ENCODE measurements around the gene RPGR. TPM values are rescaled to one million over a fixed set of nuclear protein-coding genes. Genes with fewer than 3 reads are reported as not detected.

RPGR gene
- total RNA-seq, 2 donors from 2014 or later = 12.1 to 12.9 TPM

DNA sequence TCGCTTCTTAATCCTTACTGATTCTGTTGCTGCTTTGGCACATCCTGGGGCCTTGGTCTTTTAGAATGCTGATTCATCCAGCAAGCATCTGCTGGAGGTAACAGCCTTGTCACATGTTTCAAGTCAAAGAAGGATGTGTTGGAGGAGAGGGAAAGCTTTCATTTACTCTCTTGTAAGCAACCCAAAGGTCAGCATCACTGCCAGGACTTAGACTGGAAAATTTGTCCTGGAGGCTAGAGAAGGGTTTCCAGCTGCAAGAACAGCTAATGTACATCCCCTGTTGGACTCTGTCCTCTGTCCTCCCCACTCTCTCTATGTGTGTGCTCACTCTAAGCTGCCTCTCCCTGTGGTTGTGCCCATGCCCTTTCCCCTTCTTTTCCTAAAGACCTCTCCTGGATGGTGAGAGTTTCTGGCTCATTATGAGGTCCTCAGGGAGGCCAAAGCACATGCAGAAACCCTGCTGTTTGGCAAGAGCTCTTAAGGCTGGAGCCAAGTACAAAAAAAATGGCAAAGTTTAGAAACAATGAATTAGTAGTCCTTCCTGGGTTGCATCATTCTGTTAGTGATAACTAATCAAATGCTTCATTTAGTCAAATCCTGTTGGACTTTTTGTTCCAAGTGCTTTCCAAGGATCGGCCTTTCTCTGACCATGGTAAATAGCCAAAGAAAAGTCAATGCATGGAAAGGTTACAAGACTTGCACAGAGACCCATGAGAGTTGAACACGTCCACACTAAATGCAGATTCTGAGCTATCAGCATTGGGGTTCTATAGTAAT is 93.2 kb downstream of the RPGR start:
- Histone ChIP-seq H3K27ac (no peak overlapping the region), H3K4me1 (replicated peaks) (no peaks in the 10 kb centered on the region), H3K9me3 (no peaks in the 10 kb centered on the region), H3K27me3 (replicated peaks; ENCODE audit: insufficient read depth) (no peaks in the 10 kb centered on the region), H3K36me3 (no peaks in the 10 kb centered on the region), H3K4me3 (no peak overlapping the region)
- intact Hi-C loops (cut with DNase I) = no loop called here
- DNase-seq (ENCODE audit: low spot score) = no peak
- no peak for TF ChIP-seq POLR2AphosphoS5 (IDR thresholded peaks at IDR 0.05)
- no peak for TF ChIP-seq POLR2A (IDR thresholded peaks at IDR 0.05)
- TF ChIP-seq, protein P1, sequence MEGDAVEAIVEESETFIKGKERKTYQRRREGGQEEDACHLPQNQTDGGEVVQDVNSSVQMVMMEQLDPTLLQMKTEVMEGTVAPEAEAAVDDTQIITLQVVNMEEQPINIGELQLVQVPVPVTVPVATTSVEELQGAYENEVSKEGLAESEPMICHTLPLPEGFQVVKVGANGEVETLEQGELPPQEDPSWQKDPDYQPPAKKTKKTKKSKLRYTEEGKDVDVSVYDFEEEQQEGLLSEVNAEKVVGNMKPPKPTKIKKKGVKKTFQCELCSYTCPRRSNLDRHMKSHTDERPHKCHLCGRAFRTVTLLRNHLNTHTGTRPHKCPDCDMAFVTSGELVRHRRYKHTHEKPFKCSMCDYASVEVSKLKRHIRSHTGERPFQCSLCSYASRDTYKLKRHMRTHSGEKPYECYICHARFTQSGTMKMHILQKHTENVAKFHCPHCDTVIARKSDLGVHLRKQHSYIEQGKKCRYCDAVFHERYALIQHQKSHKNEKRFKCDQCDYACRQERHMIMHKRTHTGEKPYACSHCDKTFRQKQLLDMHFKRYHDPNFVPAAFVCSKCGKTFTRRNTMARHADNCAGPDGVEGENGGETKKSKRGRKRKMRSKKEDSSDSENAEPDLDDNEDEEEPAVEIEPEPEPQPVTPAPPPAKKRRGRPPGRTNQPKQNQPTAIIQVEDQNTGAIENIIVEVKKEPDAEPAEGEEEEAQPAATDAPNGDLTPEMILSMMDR (IDR thresholded peaks at IDR 0.05) = no peak
- WGBS = 46% methylated on average over 3 of the region's 3 CpGs

DNA sequence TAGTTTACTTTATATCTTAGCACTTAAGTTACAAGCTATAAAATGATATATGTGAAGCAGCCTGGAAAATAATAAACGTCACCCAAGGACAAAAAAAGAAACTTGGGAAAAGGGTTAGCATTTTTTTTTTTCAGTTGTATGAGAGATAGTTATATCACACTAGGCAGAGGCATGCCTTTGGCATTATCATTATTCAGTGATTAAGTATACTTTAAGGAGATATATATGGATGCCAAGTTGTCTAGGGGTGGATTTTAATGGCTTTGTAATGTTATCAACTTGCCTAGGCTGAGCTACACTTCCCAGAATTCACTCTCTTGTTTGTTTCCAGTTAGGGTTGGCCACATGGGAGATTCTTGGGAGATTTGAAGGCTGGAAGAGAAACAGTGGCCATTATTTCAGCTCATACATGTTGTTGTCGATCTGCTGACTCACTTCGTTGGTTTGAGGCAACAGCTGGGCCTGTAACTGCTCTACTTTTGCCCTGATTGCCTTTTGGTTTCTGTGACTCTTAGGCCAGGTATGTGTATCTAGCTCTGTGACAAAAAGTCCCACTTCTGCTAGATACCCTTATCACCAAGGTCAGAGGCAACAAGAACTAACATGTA is 95.1 kb downstream of the RPGR start:
- no peaks in the 10 kb centered on the region for H3K36me3 ChIP-seq
- no peak overlapping the region for H3K4me3 ChIP-seq
- intact Hi-C loops (cut with DNase I) = no loop called here
- H3K27ac ChIP-seq = no peak overlapping the region
- no peaks in the 10 kb centered on the region for H3K9me3 ChIP-seq
- TF ChIP-seq POLR2AphosphoS5 (IDR thresholded peaks at IDR 0.05) (no peak), POLR2A (IDR thresholded peaks at IDR 0.05) (no peak)
- TF ChIP-seq, protein P1 (IDR thresholded peaks at IDR 0.05) = no peak
- no peaks in the 10 kb centered on the region for H3K27me3 ChIP-seq (replicated peaks; ENCODE audit: insufficient read depth)
- no peaks in the 10 kb centered on the region for H3K4me1 ChIP-seq (replicated peaks)
- 75% methylated on average over 3 of the region's 3 CpGs for WGBS
- DNase-seq (ENCODE audit: low spot score) = no peak

DNA sequence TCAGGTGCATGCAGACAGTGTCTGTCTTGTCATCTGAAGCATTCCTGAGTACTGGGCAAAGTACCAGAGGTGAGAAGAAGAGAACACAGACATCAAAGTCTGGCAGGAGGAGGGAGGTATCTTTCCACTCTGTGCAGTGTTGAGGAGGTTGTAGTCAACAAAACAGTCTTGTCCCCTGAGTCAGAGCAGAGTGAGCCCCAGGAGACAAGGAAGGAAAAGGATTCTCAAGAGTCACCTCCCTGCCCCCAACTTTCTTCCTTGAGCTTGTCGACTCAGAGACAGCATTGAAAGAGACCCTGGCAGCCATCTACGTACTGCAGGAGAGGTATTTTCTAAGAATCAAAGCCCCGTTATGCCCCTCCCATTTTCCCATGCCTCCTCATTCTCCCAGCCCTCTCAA is 102.2 kb downstream of the RPGR start:
- H3K36me3 ChIP-seq = no peaks in the 10 kb centered on the region
- no peaks in the 10 kb centered on the region for H3K4me1 ChIP-seq (replicated peaks)
- 5% methylated on average over 3 of the region's 3 CpGs for WGBS
- no peak overlapping the region for H3K4me3 ChIP-seq
- intact Hi-C loops (cut with DNase I) = no loop called here
- no peaks in the 10 kb centered on the region for H3K9me3 ChIP-seq
- DNase-seq (ENCODE audit: low spot score) = no peak
- no peak overlapping the region for H3K27ac ChIP-seq
- no peak for TF ChIP-seq POLR2A (IDR thresholded peaks at IDR 0.05)
- TF ChIP-seq, protein P1 (IDR thresholded peaks at IDR 0.05) = no peak
- TF ChIP-seq POLR2AphosphoS5 (IDR thresholded peaks at IDR 0.05) = no peak
- H3K27me3 ChIP-seq (replicated peaks; ENCODE audit: insufficient read depth) = no peaks in the 10 kb centered on the region

DNA sequence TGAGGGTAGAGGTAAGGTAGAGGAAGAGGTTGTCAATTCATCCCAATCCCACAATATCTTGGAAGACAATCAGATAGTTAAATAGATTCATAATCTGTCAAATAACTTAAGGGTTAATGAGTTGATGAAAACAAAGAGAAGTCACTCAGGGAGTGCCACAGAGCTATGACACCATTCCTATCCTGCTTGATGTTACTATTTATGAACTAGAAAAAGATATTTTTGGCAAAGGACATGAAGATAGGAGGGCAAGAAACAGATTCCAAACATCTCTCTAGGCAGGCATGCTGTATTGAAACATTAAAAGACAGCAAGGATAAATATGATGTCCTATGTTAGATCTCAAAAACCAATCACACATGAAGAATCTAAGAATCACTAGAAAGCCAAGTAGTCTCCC is 103.1 kb downstream of the RPGR start:
- no peaks in the 10 kb centered on the region for H3K27me3 ChIP-seq (replicated peaks; ENCODE audit: insufficient read depth)
- H3K4me3 ChIP-seq = no peak overlapping the region
- DNase-seq (ENCODE audit: low spot score) = no peak
- H3K36me3 ChIP-seq = no peaks in the 10 kb centered on the region
- no peaks in the 10 kb centered on the region for H3K4me1 ChIP-seq (replicated peaks)
- TF ChIP-seq POLR2AphosphoS5 (IDR thresholded peaks at IDR 0.05) = no peak
- no peak for TF ChIP-seq POLR2A (IDR thresholded peaks at IDR 0.05)
- TF ChIP-seq, protein P1 (IDR thresholded peaks at IDR 0.05) = no peak
- H3K9me3 ChIP-seq = no peaks in the 10 kb centered on the region
- no peak overlapping the region for H3K27ac ChIP-seq
- intact Hi-C loops (cut with DNase I) = no loop called here
